ENCODE results near the gene TRAPPC1.
"Not testable (repeated sequence)": the region's sequence is repeated elsewhere in the genome, so short reads cannot be mapped to it uniquely, and the experiment has no call there.

TRAPPC1 gene, protein sequence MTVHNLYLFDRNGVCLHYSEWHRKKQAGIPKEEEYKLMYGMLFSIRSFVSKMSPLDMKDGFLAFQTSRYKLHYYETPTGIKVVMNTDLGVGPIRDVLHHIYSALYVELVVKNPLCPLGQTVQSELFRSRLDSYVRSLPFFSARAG

DNA sequence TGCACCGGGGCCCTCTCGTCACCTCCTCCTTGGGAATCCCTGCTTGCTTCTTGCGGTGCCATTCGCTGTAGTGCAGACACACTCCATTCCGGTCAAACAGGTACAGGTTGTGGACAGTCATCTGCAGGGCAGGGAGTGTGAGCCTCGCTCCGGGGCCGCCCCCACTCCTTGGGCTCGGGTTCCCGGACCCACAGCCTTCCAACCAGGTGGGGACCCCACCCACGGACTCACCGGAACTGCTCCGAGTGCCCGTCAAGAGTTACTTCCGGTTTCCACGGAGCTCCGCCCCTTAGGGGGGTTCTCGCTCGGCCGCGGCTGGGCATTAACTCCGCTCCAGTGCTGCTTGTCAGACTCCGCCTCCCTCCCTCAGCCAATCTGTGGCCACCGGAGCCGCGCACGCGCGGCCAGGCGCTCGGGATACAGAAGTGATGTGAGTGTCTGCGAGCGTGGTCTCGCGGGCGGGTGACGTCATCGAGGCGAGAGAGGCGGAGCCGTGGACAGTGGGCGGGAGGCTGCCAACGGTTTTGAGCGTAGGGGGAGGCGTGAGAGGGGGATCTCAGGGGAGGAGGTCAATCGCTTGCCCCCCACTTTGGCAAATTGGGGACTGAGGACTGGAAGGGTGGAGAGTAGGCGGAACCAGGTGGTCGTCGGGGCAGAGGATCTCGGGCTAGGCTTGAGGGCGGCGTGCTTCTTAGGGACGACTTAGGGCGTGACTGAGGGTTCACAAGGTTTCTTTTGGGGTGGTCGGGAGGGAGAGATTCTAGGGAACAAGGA lies at the start of gene TRAPPC1, which contains the start of gene CNTROB:
TSS of gene TRAPPC1 (minus strand) at position 238 of the 774 bp plus-strand sequence. CDS start at position 121, 117 bp downstream.
TSS of gene CNTROB (plus strand) at position 498 of the 774 bp plus-strand sequence. CDS start 874 bp downstream, outside the sequence.
- DNase-seq (ENCODE audit: low spot score): peak; percentile 97

DNA sequence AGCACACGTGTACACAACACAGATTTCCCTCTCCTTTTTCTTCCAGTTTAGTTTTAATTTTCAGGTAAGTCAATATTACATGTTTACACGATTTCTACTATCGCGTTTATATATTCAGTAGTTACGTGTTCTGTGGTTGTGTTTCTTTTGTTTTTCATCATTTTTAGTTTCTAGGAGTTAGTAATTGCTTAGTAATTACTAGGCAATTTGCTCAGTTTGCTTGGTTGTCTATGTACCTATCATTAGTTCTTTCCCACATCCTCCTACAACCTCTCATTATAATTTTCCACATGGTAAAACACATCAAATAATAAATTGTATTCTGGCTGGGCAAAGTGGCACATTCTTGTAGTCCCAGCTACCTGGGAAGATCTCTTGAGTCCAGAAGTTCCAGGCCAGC lies 46.1 kb upstream of the TRAPPC1 start:
- no peak for DNase-seq (ENCODE audit: low spot score)

DNA sequence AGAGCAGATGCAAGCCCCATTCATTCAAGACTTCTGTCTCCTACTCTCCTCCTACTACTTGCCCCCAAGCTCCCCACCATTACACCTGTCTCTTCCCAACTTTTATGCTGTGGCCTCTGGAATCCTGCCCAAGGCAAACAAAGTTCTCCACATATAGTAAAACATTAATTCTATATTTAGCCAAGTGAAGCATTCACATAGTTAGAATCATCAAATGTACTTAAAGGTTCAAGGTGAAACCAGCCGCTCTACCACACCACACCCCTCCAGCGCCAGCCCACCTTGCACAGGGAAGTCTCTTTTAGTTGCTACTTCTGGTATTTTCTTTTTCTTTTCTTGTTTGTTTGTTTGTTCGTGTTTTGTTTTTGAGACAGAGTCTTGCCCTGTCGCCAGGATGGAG lies 45.3 kb upstream of the TRAPPC1 start:
- DNase-seq (ENCODE audit: low spot score): no peak

DNA sequence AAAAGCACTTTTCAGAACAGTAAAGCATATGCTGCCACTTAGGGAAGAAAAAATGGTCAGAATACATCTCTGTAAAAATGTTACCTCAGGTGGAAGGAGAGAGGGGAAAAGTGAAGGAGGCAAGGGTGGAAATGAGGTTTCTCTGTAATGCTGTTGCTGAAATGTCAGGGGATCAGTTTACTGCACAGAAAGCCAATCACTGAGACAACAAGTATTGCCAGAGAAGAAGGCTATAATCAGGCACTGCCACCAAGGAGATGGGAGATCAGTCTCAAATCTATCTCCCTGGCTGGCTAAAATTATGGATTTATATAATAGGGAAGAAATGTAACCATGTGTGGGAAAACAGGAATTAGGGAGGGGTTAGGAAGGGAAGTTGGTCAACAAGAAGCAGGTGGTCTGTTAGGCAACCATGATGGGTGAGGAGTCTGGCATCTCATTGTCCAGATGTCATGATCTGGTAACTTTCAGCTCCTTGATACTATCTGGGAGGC lies 42.9 kb upstream of the TRAPPC1 start:
- DNase-seq (ENCODE audit: low spot score): no peak

DNA sequence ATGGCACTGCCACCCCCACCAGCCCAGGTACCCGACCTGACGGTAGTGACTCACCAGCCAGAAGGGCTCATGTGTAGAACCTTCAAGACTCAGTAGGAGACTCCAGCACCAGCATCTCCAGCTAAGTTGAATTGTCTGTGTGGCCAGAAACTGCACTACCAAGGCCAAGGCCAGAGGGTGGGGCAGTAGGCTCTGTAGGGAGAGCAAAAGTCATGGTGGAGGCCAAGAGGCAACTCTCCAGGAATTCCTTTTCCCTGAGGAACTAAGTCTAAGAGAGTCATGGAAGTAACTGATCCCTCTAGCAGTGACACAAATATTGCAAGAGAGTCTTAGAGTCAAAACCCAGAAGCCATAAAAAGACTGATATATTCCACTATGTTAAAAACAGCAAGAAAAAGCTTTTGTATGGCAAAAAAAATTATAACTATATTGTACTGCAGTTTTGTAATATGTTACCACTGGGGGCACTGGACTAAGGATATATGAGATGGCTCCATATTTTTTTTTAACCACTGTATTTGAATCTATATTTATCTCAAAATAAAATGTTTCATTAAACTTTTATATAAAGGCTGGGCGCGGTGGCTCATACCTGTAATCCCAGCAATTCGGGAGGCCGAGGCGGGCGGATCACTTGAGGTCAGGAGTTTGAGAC lies 40.5 kb upstream of the TRAPPC1 start:
- DNase-seq (ENCODE audit: low spot score): no peak

DNA sequence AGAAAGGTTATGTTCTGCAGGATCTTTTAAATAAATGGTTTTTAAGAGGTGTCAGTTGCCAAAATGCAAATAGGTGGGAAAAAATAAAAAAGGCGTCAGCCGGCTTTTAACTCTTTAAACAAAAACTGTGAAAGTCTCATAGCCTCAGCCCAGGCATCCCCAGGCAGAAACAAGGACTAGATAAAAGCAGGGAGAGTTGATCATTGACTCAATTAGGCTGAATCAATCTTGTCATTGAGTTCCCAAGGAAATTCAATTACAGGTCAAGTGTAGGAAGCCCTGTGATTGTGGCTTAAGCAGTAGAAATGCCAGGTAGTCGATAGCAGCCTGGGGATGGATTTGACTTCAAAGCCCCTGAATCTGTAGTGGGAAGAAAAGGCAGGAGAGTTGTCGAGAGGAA lies 39.9 kb upstream of the TRAPPC1 start:
- no peak for DNase-seq (ENCODE audit: low spot score)

DNA sequence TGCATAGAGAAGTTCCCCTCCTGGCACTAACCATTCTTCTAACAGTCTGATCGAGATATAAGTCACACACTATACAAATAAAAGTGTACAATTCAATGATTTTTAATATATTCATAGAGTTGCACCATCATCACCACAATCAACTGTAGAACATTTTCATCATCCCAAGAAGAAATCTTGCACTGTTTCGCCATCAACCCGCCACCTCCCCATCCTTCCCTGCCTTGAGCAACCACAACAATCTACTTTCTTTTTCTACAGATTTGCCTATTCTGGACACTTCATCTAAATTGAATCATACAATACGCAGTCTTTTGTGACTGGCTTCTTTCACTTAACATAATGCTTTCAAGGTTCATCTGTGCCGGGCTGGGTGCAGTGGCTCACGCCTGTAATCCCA lies 37.7 kb upstream of the TRAPPC1 start:
- DNase-seq (ENCODE audit: low spot score): no peak

DNA sequence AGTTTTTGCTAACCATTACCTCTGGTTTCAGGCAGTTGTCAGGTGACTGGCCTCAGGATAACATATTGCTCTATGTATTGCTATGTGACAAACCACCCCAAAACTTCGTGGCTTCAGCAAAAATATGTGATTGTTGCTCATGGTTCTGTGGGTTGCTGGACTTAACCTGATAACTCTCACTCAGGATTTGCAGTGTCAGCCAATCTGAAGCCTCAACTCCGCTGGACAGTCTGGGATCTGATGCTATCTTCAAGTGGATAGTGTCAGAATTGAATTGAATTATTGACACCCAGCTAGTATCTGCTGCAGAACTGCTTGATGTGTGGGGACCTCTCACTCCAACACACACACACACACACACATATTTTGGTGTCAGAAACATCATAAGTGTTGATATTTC lies 36.0 kb upstream of the TRAPPC1 start:
- no peak for DNase-seq (ENCODE audit: low spot score)

DNA sequence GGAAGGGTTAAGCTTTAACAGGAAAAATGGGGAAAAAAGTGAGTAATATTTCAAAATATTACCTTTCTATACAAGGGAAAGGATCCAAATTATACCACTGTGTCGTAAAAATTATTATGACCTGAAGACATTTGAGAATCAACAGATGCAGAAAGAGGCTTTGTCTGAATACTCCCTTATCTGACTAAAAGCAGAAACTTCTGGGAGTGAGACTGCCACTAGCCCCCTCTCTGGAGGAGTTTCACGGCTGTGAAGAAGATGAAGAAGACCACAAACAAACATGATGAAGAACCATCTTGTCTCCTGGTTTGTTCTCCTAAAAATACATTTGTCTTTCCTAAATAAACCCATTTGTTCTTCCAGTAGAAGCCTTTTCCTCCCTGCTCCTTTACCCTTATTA lies 29.7 kb upstream of the TRAPPC1 start:
- DNase-seq (ENCODE audit: low spot score): no peak

DNA sequence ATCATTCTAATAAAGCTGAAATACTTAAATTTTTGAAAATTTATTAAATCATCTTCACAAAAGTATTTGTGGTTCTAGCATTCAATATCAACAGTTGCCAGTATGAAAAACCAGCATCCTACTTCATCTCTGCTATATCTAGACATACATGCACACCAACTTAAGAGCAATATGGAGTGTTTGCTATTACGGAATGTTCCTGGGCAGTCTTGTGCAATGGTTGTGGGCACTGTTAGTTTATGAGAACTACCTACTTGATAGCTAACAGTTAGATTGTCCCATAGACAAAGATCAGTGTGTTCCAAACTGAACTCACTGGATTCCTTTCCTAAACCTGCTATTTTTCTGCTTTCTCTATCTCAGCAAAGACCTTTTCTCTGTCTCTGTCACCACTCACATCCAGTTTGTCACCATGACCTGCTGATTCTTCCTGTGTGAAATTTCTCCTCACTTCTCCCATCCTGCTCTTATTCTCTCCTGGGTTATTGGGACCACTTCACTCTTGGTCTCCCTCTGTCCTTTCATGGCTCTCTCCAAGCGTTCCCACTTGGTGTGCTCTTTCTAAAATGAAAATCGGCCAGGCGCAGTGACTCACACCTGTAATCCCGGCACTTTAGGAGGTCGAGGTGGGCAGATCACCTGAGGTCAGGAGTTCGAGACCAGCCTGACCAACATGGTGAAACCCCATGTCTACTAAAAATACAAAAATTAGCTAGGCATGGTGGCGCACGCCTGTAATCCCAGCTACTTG lies 27.9 kb upstream of the TRAPPC1 start:
- no peak for DNase-seq (ENCODE audit: low spot score)

DNA sequence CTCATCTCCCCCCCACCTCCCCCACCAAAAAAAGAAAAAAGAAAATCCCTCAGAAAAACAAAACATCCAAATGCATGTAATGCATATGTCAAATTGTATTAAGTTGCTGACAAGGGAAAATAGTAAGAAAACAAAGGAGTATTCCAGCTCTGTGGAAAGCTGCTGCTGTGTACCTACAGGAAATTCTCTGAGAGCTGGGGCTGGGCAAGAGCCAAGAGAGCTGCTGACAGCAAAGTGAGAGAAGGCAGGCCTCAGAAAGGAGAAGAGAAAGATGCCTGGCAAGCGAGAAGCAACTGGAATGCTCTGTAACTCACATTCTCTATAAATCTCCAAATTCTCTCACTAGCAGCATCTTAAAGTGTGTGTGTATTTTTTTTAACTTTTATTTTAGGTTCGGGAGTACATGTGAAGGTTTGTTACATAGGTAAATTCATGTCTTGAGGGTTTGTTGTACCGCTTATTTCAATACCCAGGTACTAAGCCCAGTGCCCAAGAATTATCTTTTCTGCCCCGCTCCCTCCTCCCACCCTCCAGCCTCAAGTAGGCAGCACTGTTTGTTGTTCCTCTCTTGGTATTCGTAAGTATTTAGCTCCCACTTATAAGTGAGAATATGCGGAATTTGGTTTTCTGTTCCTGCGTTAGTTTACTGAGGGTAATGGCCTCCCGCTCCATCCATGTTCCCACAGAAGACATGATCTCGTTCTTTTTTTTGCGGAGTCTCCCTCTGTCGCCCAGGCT lies 24.7 kb upstream of the TRAPPC1 start:
- no peak for DNase-seq (ENCODE audit: low spot score)

DNA sequence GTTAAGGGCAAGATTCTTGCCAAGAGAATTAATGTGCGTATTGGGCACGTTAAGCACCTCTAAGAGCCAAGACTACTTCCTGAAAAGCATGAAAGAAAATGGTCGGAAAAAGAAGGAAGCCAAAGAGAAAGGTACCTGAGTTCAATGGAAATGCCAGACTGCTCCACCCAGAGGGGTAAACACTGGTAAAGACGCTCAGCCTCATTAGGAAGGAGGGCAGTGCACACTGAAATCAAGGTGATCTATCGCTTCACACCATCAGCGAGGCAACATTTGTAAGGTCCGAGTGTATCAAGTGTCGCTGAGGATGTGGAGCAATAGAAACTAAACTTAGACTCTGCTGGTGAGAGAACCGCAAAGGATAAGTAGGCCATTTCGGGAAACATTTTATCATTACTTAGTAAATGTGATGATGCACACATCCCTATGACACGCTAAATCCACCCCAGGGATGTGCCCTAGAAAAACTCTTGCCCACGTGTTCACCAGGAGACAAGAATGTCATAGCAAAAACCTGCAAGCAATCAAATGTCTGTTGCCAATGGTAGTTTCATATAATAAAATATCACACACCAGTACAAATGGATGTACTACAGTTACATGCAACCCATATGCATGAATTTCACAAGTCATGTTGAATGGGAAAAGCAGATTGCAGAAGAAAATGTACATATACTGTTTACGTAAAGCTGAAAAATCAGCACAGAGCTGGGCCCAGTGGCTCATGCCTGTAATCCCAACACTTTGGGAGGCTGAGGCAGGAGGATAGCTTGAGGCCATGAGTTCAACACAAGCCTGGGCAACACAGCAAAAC lies 23.9 kb upstream of the TRAPPC1 start:
- no peak for DNase-seq (ENCODE audit: low spot score)

DNA sequence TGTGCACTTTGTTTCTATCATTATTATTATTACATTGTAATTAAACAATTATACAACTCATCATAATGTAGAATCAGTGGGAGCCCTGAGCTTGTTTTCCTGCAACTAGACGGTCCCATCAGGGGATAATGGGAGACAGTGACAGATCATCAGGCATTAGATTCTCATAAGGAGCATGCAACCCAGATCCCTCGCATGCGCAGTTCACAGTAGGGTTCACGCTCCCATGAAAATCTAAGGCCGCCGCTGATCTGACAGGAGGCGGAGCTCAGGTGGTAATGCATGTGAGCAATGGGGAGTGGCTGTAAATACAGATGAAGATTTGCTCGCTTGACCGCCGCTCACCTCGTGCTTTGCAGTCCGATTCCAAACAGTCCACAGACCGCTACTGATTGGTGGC lies 21.5 kb upstream of the TRAPPC1 start:
- DNase-seq (ENCODE audit: low spot score): not testable (repeated sequence)

DNA sequence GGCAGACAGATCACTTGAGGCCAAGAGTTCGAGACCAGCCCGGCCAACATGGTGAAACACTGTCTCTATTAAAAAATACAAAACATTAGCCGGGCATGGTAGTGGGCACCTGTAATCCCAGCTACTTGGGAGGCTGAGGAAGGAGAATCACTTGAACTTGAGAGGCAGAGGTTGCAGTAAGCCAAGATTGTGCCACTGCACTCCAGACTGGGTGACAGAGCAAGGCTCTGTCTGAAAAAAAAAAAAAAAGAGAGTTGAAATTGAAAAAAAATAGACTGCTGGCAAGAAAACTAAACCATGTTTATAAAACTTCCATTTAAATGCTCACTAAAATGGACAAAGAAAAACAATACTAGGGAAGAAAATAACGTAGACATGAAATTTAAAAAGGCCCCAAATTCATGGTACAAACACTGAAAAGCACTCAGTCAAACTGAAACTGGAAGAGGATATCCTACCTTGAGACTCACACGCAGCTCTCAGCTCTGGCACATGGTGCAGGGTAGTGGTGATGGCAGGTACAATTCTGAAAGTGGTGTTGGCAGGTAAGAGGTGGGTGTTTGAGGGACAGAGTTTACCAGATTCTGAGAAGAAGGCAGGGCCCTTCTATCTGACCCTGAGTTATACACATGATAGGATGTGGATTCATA lies 19.5 kb upstream of the TRAPPC1 start:
- DNase-seq (ENCODE audit: low spot score): no peak

DNA sequence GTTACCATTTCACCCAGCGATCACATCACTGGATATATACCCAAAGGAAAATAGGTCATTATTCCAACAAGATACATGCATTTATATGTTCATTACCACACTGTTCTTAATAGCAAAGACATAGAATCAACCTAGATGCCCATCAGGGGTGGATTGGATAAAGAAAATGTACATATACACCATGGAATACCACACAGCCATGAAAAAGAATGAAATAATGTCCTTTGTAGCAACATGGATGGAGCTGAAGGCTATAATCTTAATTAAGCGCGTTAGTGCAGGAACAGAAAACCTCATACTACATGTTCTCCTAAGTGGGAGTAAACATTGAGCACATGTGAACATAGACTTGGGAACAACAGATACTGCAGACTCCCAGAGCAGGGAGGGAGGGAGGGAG lies 18.8 kb upstream of the TRAPPC1 start:
- DNase-seq (ENCODE audit: low spot score): no peak

DNA sequence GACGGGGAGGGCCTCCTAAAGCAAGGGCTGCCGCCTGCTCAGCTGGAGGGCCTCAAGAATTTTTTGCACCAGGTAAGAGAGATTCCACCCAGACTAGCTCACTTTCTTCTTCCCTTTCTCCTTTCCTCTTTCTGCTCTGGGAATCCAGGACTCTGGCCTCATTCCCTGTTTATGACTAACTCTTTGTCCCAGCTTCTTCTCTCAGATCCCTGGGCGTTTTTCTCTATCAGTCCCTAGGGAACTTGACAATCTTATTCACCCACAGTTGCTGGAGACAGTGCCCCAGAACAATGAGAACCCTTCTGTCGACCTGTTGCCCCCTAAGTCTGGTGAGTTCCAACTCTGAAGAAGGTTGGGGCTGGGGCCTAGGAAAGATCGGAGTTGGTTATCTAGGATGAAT lies 15.9 kb upstream of the TRAPPC1 start:
- DNase-seq (ENCODE audit: low spot score): no peak

DNA sequence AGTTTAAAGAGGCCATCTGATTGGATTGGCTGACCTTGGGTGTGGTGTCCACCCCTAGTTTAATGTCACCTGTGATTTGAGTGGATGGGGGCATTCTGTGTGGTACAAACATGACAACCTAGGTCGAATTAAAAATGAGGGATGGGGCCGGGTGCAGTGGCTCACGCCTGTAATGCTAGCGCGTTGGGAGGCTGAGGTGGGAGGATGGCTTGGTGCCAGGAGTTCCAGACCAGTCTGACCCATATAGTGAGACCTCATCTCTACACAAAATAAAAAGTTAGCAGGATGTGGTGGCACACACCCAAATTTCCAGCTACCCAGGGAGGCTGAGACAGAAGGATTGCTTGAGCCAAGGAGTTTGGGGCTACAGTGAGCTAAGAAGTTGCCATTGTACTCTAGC lies 14.7 kb upstream of the TRAPPC1 start:
- DNase-seq (ENCODE audit: low spot score): no peak

DNA sequence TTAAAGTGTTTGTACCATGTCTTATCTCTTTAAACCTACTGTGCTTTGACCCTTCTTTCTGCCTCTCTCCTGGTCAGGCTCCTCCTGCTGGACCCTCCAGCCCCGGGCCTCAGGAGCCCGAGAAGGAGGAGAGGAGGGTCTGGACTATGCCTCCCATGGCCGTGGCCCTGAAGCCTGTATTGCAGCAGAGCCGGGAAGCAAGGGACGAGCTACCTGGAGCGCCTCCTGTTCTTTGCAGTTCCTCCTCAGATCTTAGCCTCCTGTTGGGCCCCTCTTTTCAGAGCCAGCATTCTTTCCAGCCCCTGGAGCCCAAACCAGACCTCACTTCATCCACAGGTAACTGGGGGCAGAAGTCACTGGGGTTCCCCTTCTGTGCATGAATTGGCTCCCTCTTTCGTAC lies 13.9 kb upstream of the TRAPPC1 start:
- DNase-seq (ENCODE audit: low spot score): no peak

DNA sequence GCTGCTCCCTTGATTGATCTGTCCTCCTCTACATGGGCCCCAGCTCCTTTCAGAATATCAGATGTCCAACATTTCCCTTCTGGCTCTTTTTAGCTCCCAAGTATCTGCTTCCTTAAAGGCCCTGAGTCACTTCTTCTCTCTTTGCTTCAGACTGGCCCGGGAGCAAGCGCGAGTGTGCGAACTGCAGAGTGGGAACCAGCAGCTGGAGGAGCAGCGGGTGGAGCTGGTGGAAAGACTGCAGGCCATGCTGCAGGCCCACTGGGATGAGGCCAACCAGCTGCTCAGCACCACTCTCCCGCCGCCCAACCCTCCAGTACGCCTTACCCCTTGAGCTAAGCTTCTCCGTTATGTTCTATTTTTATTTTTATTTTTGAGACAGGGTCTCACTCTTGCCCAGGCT lies 12.6 kb upstream of the TRAPPC1 start:
- no peak for DNase-seq (ENCODE audit: low spot score)

DNA sequence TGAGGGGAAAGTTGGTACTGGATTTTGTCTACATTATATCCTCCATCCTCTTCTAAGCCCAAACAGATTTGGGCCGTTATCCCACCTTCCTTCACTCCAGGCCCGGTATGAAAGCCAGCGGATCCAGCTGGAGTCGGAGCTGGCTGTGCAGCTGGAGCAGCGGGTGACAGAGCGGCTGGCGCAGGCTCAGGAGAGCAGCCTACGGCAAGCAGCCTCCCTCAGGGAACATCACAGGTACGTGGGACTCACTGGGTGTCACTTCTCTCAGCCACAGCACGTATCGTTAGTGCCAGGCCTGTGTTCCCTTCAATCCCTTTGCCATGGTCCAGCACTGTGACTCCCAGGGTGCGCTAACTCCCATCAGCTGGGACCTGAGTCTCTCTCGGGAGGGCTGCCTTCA lies 11.5 kb upstream of the TRAPPC1 start:
- DNase-seq (ENCODE audit: low spot score): no peak

All from SW480 (cell line).